Neuronal stem cell (in vitro differentiated cells): ENCODE data around the gene CCDC141.

Experiments
- DNase-seq: peaks from one replicate; pipeline ENCODE4 v3.0.0-alpha.2; 2013; ENCODE audit warnings: low spot score
- H2AFZ ChIP-seq: one replicate; pipeline ENCODE4 v1.6.1; 2013; ENCODE audit warnings: mild to moderate bottlenecking, low read length, inconsistent platforms
- H2AK5ac ChIP-seq: 2 replicates; pipeline ENCODE4 v1.6.1; 2013; ENCODE audit warnings: low read depth, mild to moderate bottlenecking, inconsistent platforms, low read length, moderate library complexity, mixed read lengths
- H2BK120ac ChIP-seq: 2 replicates; pipeline ENCODE4 v1.6.1; 2013; ENCODE audit warnings: low read depth, mild to moderate bottlenecking, inconsistent platforms, low read length, moderate library complexity, mixed read lengths
- H2BK12ac ChIP-seq: one replicate; pipeline ENCODE4 v1.6.1; 2013; ENCODE audit warnings: low read length, inconsistent platforms
- H2BK15ac ChIP-seq: 2 replicates; pipeline ENCODE4 v1.6.1; 2013; ENCODE audit warnings: mild to moderate bottlenecking, low read length, inconsistent platforms, mixed read lengths
- H2BK5ac ChIP-seq: one replicate; pipeline ENCODE4 v1.6.1; 2013; ENCODE audit warnings: inconsistent platforms, mild to moderate bottlenecking, low read length, moderate library complexity
- H3K14ac ChIP-seq: one replicate; pipeline ENCODE4 v1.6.1; 2013; ENCODE audit warnings: low read length, inconsistent platforms
- H3K18ac ChIP-seq: 2 replicates; pipeline ENCODE4 v1.6.1; 2013; ENCODE audit warnings: low read length, inconsistent platforms
- H3K23ac ChIP-seq: 2 replicates; pipeline ENCODE4 v1.6.1; 2013; ENCODE audit warnings: low read depth, mild to moderate bottlenecking, mixed read lengths, low read length, inconsistent platforms; ENCODE audit not compliant: poor library complexity
- H3K27ac ChIP-seq: replicated peaks from 3 replicates; pipeline ENCODE4 v1.5.1; 2013; ENCODE audit warnings: low read length, inconsistent platforms
- H3K27me3 ChIP-seq, 3 experiments: 2 replicates each; pipeline ENCODE4 v1.6.1; 2013; ENCODE audit warnings: low read length in 3 of 3, mild to moderate bottlenecking in 2 of 3, inconsistent platforms in 1 of 3, low read depth in 1 of 3, mixed read lengths in 1 of 3, moderate library complexity in 1 of 3; ENCODE audit not compliant: control insufficient read depth in 3 of 3, insufficient read depth in 3 of 3
- H3K36me3 ChIP-seq, 2 donors: replicated peaks in 1 of 2; 2 replicates each; pipeline ENCODE4 v1.6.1; 2013; ENCODE audit warnings: low read length in 2 of 2; ENCODE audit not compliant: control insufficient read depth in 2 of 2, insufficient read depth in 2 of 2
- H3K4ac ChIP-seq: 2 replicates; pipeline ENCODE4 v1.6.1; 2013; ENCODE audit warnings: inconsistent platforms, mild to moderate bottlenecking, low read length, moderate library complexity
- H3K4me1 ChIP-seq, 2 donors: 1 replicate in 1 of 2; 2 replicates in 1 of 2; pipeline ENCODE4 v1.6.1; 2013; ENCODE audit warnings: low read length in 2 of 2, low read depth in 1 of 2; ENCODE audit not compliant: control insufficient read depth in 2 of 2, insufficient read depth in 1 of 2
- H3K4me2 ChIP-seq: one replicate; pipeline ENCODE4 v1.6.1; 2013; ENCODE audit warnings: mild to moderate bottlenecking, low read length, inconsistent platforms; ENCODE audit not compliant: insufficient read depth, poor library complexity, severe bottlenecking
- H3K4me3 ChIP-seq, 2 donors: 2 replicates each; pipeline ENCODE4 v1.5.1; 2013; ENCODE audit warnings: low read length in 2 of 2, mild to moderate bottlenecking in 2 of 2, inconsistent platforms in 1 of 2, moderate library complexity in 1 of 2
- H3K79me1 ChIP-seq: one replicate; pipeline ENCODE4 v1.6.1; 2013; ENCODE audit warnings: low read depth, mild to moderate bottlenecking, inconsistent platforms, low read length, moderate library complexity
- H3K9ac ChIP-seq: one replicate; pipeline ENCODE4 v1.6.1; 2013; ENCODE audit warnings: mild to moderate bottlenecking, low read depth, low read length, inconsistent platforms; ENCODE audit not compliant: poor library complexity
- H3K9me3 ChIP-seq, 2 donors: replicated peaks in 1 of 2; 2 replicates each; pipeline versions ENCODE3 to v1.6.1; 2013; ENCODE audit warnings: low read length in 2 of 2, mild to moderate bottlenecking in 2 of 2, inconsistent platforms in 1 of 2, low read depth in 1 of 2, mixed read lengths in 1 of 2, moderate library complexity in 1 of 2; ENCODE audit not compliant: control insufficient read depth in 2 of 2, insufficient read depth in 1 of 2
- H4K8ac ChIP-seq: one replicate; pipeline ENCODE4 v1.6.1; 2013; ENCODE audit warnings: low read depth, mild to moderate bottlenecking, inconsistent platforms, low read length, moderate library complexity
- H4K91ac ChIP-seq: one replicate; pipeline ENCODE4 v1.6.1; 2013; ENCODE audit warnings: low read length, low read depth, mild to moderate bottlenecking, inconsistent platforms; ENCODE audit not compliant: poor library complexity
- WGBS, 2 donors: extraction: QIAGEN DNeasy Blood & Tissue Kit; methylation state at CpG; one replicate each; pipeline ENCODE4 v1.1.7; 2013; ENCODE audit warnings: missing lambda C conversion rate in 2 of 2, mixed read lengths in 1 of 2; ENCODE audit not compliant: insufficient read length in 2 of 2, insufficient replicate concordance in 1 of 2; ENCODE audit errors: extremely low coverage in 2 of 2; 5-methylcytosine and 5-hydroxymethylcytosine counted together

Gene CCDC141

GRCh38 chr2:179031731-179032408 lies 18.1 kb downstream of the CCDC141 start:
- no peaks in the 10 kb centered on the region for H3K79me1 ChIP-seq
- no peaks in the 10 kb centered on the region for H3K27me3 ChIP-seq
- no peak for DNase-seq
- H2BK120ac ChIP-seq, result no peak overlapping the region
- no peak overlapping the region for H2BK15ac ChIP-seq
- H3K4ac ChIP-seq, result no peak overlapping the region
- H3K4me3 ChIP-seq, result no peak overlapping the region
- peaks cover 0 to 4% of the 10 kb centered on the region in 2 donors for H3K4me1 ChIP-seq
- no peak overlapping the region for H3K18ac ChIP-seq
- no peak overlapping the region for H2AK5ac ChIP-seq
- H3K27ac ChIP-seq, result no peak overlapping the region
- H3K36me3 ChIP-seq, result no peaks in the 10 kb centered on the region
- H2BK5ac ChIP-seq, result no peak overlapping the region
- no peak overlapping the region for H3K23ac ChIP-seq
- H3K14ac ChIP-seq, result no peak overlapping the region
- no CpG with 5 or more reads among the region's 2 CpGs for WGBS, 2 donors
- no peak overlapping the region for H3K9ac ChIP-seq
- no peak overlapping the region for H3K4me2 ChIP-seq
- H2BK12ac ChIP-seq, result no peak overlapping the region
- H4K8ac ChIP-seq, result no peak overlapping the region
- peaks cover 0 to 4% of the 10 kb centered on the region in 2 donors for H3K9me3 ChIP-seq
- no peak overlapping the region for H2AFZ ChIP-seq
- no peak overlapping the region for H4K91ac ChIP-seq

DNA sequence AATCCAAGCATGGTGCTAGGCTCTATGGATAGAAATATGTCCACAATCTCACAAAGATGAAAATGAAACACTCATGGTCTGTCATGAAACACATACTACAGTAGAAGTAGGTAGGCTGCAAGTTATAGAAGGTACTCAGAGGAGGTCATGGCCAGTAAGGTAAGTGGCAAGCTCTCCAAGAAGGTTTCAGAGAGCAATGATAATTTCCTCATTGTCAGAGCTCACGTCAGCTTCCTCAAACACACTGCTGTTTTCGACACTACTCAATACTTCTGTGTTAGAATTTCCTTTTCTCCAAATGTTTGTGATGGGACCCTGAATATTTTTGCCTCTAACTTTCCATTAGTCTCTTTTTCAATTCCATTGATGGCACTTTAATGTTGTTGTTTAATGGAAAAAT lies 25.5 kb downstream of the CCDC141 start:
- no peak overlapping the region for H2BK5ac ChIP-seq
- no peak overlapping the region for H3K4me3 ChIP-seq
- H3K18ac ChIP-seq, result no peak overlapping the region
- H3K27ac ChIP-seq, result no peak overlapping the region
- H2AK5ac ChIP-seq, result no peak overlapping the region
- H3K14ac ChIP-seq, result no peak overlapping the region
- peaks cover 0 to 4% of the 10 kb centered on the region in 2 donors for H3K9me3 ChIP-seq
- no peak overlapping the region for H4K91ac ChIP-seq
- no peaks in the 10 kb centered on the region for H3K36me3 ChIP-seq
- H2BK12ac ChIP-seq, result no peak overlapping the region
- no peaks in the 10 kb centered on the region for H3K79me1 ChIP-seq
- H4K8ac ChIP-seq, result no peak overlapping the region
- H3K23ac ChIP-seq, result no peak overlapping the region
- H3K4ac ChIP-seq, result no peak overlapping the region
- no peak for DNase-seq
- no CpG with 5 or more reads among the region's 2 CpGs for WGBS, 2 donors
- H2BK120ac ChIP-seq, result no peak overlapping the region
- H3K4me2 ChIP-seq, result no peak overlapping the region
- H3K27me3 ChIP-seq, result no peaks in the 10 kb centered on the region
- H3K4me1 ChIP-seq, result no peaks in the 10 kb centered on the region
- no peak overlapping the region for H2BK15ac ChIP-seq
- H3K9ac ChIP-seq, result no peak overlapping the region
- no peak overlapping the region for H2AFZ ChIP-seq

DNA sequence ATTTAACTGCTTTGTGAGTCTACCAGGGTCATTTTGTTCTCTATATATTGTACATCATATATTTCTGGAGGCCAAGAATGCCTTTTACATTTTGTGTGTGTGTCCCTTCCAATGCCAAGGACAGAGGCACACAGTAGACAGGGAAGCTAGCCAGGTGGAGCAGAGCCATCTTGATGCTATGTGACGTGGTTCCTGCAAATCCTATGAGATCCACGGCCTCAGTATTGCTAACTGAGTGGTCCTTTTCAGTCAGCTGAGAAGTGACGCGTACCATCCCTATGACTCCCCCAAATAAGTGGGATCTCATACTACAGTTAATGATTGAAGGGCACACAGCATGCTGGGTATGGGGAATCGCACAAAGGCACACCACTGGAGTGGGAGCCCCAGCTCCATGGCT lies 27.3 kb downstream of the CCDC141 start:
- H3K4ac ChIP-seq, result no peak overlapping the region
- no peaks in the 10 kb centered on the region for H3K36me3 ChIP-seq
- H2BK15ac ChIP-seq, result no peak overlapping the region
- no peak overlapping the region for H3K23ac ChIP-seq
- H3K14ac ChIP-seq, result no peak overlapping the region
- H3K79me1 ChIP-seq, result no peaks in the 10 kb centered on the region
- H2AK5ac ChIP-seq, result no peak overlapping the region
- no peak overlapping the region for H3K4me2 ChIP-seq
- H4K8ac ChIP-seq, result no peak overlapping the region
- H2AFZ ChIP-seq, result no peak overlapping the region
- peaks cover 0 to under 1% of the 10 kb centered on the region in 2 donors for H3K9me3 ChIP-seq
- H3K27ac ChIP-seq, result no peak overlapping the region
- H3K18ac ChIP-seq, result no peak overlapping the region
- no CpG with 5 or more reads among the region's 5 CpGs for WGBS, 2 donors
- no peak overlapping the region for H2BK5ac ChIP-seq
- H3K4me3 ChIP-seq, result no peak overlapping the region
- no peak overlapping the region for H2BK120ac ChIP-seq
- no peaks in the 10 kb centered on the region for H3K4me1 ChIP-seq
- H4K91ac ChIP-seq, result no peak overlapping the region
- no peak overlapping the region for H3K9ac ChIP-seq
- DNase-seq, result no peak
- no peaks in the 10 kb centered on the region for H3K27me3 ChIP-seq
- H2BK12ac ChIP-seq, result no peak overlapping the region

- Histone ChIP-seq H3K27ac (no peak overlapping the region), H3K23ac (no peak overlapping the region), H3K4me2 (no peak overlapping the region), H2AK5ac (no peak overlapping the region), H3K4me1 (no peaks in the 10 kb centered on the region), H2BK15ac (no peak overlapping the region), H3K36me3 (no peaks in the 10 kb centered on the region), H3K4ac (no peak overlapping the region), H4K8ac (no peak overlapping the region), H3K9ac (no peak overlapping the region), H4K91ac (no peak overlapping the region), H3K4me3 (no peak overlapping the region), H3K9me3 (no peaks in the 10 kb centered on the region), H3K79me1 (no peaks in the 10 kb centered on the region), H3K14ac (no peak overlapping the region), H3K18ac (no peak overlapping the region), H2BK5ac (no peak overlapping the region), H2AFZ (no peak overlapping the region), H2BK12ac (no peak overlapping the region), H3K27me3 (no peaks in the 10 kb centered on the region), H2BK120ac (no peak overlapping the region)
- DNase-seq, result no peak
- WGBS, 2 donors, result no CpG with 5 or more reads among the region's 2 CpGs
Observed at GRCh38 chr2:179021258-179021657, 28.7 kb downstream of the CCDC141 start.
